Measurements from ENCODE around the gene PRAMEF12.

GRCh38 chr1:12762766-12763165 is 10.8 kb upstream of the PRAMEF12 start:
- TF ChIP-seq POLR2A (IDR thresholded peaks at IDR 0.05) = no peak
- TF ChIP-seq, protein P1, sequence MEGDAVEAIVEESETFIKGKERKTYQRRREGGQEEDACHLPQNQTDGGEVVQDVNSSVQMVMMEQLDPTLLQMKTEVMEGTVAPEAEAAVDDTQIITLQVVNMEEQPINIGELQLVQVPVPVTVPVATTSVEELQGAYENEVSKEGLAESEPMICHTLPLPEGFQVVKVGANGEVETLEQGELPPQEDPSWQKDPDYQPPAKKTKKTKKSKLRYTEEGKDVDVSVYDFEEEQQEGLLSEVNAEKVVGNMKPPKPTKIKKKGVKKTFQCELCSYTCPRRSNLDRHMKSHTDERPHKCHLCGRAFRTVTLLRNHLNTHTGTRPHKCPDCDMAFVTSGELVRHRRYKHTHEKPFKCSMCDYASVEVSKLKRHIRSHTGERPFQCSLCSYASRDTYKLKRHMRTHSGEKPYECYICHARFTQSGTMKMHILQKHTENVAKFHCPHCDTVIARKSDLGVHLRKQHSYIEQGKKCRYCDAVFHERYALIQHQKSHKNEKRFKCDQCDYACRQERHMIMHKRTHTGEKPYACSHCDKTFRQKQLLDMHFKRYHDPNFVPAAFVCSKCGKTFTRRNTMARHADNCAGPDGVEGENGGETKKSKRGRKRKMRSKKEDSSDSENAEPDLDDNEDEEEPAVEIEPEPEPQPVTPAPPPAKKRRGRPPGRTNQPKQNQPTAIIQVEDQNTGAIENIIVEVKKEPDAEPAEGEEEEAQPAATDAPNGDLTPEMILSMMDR (IDR thresholded peaks at IDR 0.05) = no peak
- no peak for TF ChIP-seq POLR2AphosphoS5 (IDR thresholded peaks at IDR 0.05)
- no peak for TF ChIP-seq EP300 (IDR thresholded peaks at IDR 0.05)
